Measurements from ENCODE around the gene METTL9.
"Not testable (repeated sequence)": the region's sequence is repeated elsewhere in the genome, so short reads cannot be mapped to it uniquely, and the experiment has no call there.

METTL9 gene

GRCh38 chr16:21576323-21576722, 23.1 kb upstream of the METTL9 start:
- not testable (repeated sequence) for DNase-seq

DNA sequence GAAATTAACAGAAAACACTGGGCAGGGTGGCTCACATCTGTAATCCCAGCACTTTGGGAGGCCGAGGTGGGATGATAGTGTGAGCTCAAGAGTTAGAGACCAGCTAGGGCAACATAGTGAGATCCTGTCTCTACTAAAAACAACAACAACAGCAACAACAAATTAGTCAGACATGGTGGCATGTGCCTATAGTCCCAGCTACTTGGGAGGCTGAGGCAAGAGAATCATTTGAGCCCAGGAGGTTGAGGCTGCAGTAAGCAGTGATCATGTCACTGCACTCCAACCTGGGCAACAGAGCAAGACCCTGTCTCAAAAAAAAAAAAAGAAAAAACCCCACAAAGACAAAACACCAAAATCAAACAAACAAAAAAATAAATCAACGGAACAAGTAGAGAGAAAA, 21.9 kb upstream of the METTL9 start:
- not testable (repeated sequence) for DNase-seq

GRCh38 chr16:21578311-21578710, 21.1 kb upstream of the METTL9 start:
- not testable (repeated sequence) for DNase-seq

DNA sequence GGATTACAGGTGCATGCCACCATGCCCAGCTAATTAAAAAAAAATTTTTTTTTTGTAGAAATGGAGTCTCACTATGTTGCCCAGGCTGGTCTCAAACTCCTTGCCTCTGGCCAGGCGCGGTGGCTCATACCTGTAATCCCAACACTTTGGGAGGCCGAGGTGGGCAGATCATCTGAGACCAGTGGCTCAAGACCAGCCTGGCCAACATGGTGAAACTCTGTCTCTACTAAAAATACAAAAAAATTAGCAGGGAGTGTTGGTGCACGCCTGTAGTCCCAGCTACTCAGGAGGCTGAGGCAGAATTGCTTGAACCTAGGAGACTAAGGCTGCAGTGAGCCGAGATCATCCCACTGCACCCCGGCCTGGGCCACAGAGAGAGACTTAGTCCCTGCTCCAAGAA, 19.2 kb upstream of the METTL9 start:
- DNase-seq: not testable (repeated sequence)

GRCh38 chr16:21580807-21581206, 18.6 kb upstream of the METTL9 start:
- DNase-seq: no peak

- DNase-seq: no peak
These were observed 14.6 kb upstream of the METTL9 start for GRCh38 chr16:21584817-21585216.

DNA sequence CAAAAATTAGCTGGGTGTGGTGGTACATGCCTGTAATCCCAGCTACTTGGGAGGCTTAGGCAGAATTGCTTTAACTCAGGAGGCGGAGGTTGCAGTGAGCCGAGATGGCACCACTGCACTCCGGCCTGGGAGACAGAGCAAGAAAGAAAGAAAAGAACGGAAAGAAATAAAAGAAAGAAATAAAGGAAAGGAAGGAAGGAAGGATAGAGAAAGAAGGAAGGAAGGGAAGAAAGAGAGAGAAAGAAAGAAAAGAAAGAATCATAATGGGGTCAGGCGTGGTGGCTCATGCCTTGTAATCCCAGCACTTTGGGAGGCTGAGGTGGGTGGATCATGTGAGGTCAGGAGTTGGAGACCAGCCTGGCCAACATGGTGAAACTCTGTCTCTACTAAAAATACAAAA, 10.8 kb upstream of the METTL9 start:
- DNase-seq: not testable (repeated sequence)

DNA sequence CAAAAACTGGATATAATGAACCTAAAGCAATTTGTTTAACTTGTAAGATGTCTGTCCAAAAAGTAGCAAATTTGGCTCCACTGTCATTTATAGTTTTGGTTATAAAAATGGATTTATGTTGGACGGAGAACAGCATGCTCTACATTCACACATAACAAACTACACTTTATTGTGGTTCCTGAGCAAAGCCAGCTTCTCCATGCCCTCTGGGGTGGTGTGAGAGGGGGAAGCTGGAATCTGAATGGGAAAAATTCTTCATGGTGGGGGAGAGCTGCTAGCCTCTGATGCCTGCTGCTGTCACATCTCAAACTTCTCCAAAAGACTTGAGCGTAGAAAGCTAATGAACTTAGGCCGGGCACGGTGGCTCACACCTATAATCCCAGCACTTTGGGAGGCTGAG, 9.8 kb upstream of the METTL9 start:
- no peak for DNase-seq

DNA sequence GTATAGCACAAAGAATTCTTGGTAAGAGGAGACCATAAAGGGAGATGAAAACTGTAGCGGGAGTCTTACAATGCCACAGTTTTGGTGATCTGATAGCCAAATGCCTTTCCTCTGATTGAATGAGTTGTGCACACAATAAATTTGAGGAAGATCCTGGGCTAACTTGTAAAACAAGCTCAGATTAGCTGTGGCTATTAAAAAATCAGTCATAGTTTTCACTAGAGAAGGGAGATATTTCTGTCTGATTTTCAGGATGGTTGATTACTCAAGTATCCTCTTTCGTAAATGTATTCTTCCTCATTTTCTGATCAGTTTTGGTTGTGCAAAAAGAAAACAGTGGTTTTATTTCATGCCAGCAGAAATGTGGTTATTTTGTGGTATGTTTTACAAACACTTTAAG, 9.1 kb upstream of the METTL9 start:
- DNase-seq: no peak

GRCh38 chr16:21590796-21591195, 8.6 kb upstream of the METTL9 start:
- no peak for DNase-seq

- DNase-seq: no peak
These were observed 7.2 kb upstream of the METTL9 start for GRCh38 chr16:21592191-21592590.

DNA sequence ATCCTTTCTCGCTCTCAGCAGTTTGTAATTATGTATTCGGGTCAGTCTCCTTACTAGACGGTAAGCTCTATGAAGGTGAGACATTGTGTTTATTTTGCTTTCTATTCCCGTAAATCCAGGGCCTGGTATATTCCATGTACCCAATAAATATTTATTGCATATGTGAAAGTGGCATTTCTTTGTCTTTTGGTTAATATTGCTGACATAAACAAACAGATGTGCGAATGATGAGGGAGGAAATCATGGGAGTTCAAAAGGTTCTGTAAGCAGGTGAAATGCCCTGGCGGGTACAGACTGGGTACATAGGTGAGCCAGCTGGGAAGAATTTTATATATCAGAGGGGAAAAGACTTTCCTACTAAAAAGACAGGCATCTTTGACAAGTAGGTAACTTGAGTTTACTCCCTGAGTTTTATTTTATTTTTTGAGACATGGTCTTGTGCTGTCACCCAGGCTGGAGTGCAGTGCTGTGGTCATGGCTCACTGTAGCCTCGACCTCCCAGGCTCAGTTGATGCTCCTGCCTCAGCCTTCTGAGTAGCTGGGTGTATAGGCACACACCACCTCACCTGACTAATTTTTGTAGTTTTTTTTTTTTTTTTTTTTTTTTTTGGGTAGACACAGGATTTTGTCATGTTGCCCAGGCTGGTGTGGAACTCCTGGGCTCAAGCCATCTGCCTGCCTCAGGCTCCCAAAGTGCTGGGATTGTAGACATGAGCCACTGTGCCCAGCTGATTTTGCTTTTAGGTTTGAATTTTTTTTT, 5.7 kb upstream of the METTL9 start:
- no peak for DNase-seq

GRCh38 chr16:21597561-21598030, 1.8 kb upstream of the METTL9 start:
- no peak for DNase-seq

DNA sequence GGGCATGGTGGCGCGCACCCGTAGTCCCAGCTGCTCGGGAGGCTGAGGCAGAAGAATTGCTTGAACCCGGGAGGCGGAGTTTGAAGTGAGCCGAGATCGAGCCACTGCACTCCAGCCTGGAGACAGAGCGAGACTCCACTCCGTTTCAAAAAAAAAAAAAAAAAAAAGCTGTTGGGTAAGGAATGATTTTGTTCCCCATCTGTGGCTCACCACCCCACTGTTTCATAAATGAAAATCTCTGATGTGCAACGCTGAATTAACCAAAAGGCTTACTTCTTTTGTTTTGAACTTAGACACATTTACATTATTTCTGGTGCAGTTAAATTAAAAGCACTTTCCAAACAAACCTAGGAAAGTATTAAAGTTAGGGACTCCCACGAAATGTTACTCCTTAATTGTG, 1.2 kb upstream of the METTL9 start:
- DNase-seq: no peak

DNA sequence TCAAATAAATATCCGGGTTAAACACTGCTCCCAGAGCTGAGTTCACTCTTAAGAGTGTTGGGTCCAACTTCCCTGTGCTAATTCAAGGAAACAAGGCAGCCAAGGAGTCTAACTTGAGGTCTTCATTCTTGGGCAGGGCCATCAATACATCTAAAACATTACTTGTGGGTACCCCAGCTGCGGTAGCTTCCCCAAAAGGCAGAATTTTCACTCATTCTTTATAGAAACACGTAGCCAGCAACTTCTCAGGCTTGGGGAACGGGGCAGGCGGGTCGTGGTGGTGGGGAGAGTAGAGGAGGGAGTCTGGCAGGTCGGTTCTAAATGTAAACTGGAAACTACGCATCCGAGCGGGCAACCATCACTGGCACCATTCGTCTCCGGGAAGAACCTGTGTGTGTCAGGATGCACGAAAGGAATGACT, 666 bp upstream of the METTL9 start:
- DNase-seq: peak in 1 of 2 experiments; percentile 28

GRCh38 chr16:21600031-21600773, 825 bp downstream of the METTL9 start:
- peak; percentile 37 to 54 for DNase-seq

DNA sequence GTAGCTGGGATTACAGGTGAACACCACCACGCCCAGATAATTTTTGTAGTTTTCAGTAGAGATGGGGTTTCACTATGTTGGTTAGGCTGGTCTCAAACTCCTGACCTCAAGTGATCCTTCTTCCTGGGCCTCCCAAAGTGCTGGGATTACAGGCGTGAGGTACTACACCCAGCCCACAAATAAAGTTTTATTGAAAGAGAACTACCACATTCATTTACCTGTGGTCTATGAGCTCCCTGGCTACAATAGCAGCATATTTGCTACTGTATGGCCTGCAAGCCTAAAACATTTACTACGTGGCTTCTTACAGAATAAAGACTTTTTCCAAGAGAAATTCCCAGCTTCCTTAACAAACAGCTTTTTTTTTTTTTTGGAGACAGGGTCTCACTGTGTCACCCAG, 3.4 kb downstream of the METTL9 start:
- no peak for DNase-seq

DNA sequence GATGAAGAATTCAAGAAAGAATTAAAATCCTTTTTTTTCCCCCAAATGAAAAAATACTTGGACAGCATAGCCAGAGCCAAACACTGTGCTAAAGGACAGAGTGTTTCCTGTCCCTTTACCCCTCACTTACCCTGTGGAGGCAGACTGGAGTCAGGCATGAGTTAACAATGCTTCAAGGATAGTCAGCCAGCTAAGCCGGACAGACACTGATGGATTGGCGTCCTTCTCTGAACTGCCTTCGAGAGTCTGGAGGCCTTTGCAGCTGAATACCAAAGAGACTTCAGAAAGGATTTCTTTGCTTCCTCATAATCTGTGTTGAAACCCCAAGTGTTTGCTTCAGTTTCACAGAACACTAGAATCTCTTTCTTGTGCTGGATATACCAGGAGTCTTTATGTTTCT, 4.6 kb downstream of the METTL9 start:
- DNase-seq: no peak

DNA sequence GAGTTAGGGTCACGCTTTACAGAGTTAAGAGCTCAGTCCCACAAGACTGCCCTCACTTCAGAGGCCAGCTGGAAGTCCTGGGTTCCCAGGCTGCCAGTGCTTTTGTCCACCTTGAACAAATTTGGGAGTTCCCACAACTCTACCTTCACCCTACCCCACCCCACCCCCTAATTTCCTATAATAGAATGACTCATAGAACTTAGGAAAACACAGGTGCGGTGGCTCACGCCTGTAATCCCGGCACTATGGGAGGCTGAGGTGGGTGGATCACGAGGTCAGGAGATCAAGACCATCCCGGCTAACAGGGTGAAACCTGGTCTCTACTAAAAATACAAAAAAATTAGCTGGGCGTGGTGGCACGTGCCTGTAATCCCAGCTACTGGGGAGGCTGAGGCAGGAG, 6.5 kb downstream of the METTL9 start:
- not testable (repeated sequence) for DNase-seq

- no peak for DNase-seq
These were observed 9.4 kb downstream of the METTL9 start for GRCh38 chr16:21608639-21609328.

DNA sequence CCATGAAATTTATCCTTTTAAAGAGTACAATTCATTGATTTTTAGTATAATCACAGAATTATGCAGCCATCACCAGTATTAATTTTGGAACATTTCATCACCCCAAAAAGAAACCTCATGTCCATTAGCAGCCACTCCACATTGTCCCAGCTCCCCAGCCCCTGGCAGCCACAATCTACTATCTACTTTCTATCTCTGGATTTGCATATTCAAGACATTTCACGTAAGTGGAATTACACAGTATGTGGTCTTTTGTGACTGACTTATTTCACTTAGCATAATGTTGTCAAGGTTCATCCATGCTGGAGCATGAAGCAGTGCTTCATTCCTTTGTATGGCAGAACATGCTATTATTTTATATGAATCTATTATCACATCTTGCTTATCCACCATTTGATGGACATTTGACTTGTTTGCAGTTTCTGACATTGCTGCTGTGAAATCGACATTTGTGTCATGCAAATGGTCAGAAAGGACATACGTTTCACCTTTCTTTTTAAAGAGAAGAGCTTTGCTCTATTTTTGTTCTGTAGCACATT, 10.7 kb downstream of the METTL9 start:
- peak; percentile 67 to 70 for DNase-seq

DNA sequence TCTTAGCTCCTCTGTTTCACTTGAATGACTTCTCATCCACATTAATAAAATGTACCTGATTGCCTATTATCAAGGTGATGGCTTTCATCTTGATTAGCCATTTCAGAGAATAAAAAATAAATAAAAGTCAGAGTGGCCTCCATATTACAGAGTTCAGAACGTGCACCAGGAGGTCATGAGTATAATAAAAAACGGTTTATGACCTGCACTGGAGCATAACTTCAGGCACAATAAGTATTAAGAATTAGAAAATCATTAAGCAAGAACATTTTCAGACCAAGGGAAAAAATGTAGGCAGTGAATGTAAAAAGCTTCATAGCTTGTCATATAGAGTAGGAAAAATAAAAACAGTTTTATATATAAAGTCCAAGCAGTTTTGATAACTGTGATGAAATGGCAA, 11.4 kb downstream of the METTL9 start:
- no peak for DNase-seq

GRCh38 chr16:21611198-21611555, 11.8 kb downstream of the METTL9 start:
- no peak for DNase-seq

Measured in NCI-H526 (cell line).